GM12875 (cell line): ENCODE results near the gene SSH2.

Experiments
- H3K4me3 ChIP-seq: one replicate; pipeline ENCODE4 v1.5.1; 2011; ENCODE audit warnings: low read depth, low read length, control low read depth
- TF ChIP-seq, protein P1 (sequence below): IDR thresholded peaks from 2 replicates; pipeline ENCODE4 v1.5.1; 2011; ENCODE audit warnings: low read depth, mild to moderate bottlenecking, control low read depth, inconsistent platforms, low read length, moderate library complexity, borderline replicate concordance; ENCODE audit not compliant: insufficient read depth

Gene SSH2

GRCh38 chr17:29749045-29749825 lies 180.8 kb downstream of the SSH2 start:
- H3K4me3 ChIP-seq = no peak overlapping the region
- TF ChIP-seq, protein P1, sequence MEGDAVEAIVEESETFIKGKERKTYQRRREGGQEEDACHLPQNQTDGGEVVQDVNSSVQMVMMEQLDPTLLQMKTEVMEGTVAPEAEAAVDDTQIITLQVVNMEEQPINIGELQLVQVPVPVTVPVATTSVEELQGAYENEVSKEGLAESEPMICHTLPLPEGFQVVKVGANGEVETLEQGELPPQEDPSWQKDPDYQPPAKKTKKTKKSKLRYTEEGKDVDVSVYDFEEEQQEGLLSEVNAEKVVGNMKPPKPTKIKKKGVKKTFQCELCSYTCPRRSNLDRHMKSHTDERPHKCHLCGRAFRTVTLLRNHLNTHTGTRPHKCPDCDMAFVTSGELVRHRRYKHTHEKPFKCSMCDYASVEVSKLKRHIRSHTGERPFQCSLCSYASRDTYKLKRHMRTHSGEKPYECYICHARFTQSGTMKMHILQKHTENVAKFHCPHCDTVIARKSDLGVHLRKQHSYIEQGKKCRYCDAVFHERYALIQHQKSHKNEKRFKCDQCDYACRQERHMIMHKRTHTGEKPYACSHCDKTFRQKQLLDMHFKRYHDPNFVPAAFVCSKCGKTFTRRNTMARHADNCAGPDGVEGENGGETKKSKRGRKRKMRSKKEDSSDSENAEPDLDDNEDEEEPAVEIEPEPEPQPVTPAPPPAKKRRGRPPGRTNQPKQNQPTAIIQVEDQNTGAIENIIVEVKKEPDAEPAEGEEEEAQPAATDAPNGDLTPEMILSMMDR = no peak

DNA sequence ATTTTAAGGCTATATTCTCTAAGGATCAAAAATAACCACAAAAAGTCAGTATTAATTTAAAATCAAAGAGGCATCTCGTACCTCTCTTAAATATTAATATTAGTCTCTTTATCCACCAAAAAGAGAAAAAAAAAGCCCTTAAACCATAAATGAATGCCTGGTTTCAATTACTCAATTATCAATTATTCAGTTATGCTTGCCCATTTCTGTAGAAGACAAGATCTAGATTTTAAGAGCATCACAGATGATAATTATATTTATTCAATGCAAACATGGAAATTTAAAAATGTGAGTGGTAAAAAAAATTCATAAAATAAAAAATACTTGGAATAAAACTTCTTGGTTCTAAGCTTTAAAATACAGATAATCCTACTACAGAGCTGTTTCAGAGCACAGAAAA lies 181.6 kb downstream of the SSH2 start:
- H3K4me3 ChIP-seq = no peak overlapping the region
- TF ChIP-seq, protein P1 = no peak

- TF ChIP-seq, protein P1 = no peak
- H3K4me3 ChIP-seq = no peak overlapping the region
Measured at GRCh38 chr17:29747660-29748059, 182.4 kb downstream of the SSH2 start.

DNA sequence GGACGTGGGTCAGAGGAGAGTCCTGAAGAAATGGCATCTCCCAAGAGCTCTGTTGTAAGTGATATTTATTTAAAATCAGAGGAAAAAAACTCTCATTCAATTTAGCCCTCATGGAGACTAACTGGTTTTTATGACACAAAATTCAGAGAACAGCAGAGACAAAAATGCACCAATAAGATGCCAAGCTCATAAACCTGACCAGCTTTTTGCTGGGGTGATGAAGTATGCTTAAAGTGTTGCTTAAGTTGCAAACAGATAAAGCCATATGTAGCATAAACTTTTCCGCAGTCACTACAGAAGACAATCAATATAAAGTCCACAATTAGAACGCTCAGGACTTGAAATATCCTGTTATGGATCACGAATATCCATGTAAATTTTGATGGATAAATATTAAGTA lies 183.4 kb downstream of the SSH2 start:
- TF ChIP-seq, protein P1 = no peak
- no peak overlapping the region for H3K4me3 ChIP-seq

DNA sequence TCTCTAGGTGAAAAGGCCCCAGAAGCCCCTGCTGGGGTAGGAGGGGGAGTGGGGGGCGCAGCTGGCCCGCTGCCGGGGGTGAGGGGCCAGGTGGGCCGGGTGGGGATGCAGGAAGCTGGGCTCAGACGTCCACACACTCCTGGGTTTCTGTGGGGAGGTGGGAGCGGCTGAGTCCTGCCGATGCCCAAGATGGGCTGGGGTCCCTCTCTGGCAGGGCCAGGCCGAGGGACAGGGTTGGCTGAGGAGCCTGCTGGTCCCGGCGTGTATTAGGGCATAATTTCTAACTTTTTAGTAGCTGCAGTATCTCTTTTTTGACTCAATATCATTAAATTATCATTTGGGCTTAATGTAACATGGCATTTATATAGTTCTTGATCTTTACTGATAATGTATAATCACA lies 185.9 kb downstream of the SSH2 start:
- no peak overlapping the region for H3K4me3 ChIP-seq
- TF ChIP-seq, protein P1 = no peak

DNA sequence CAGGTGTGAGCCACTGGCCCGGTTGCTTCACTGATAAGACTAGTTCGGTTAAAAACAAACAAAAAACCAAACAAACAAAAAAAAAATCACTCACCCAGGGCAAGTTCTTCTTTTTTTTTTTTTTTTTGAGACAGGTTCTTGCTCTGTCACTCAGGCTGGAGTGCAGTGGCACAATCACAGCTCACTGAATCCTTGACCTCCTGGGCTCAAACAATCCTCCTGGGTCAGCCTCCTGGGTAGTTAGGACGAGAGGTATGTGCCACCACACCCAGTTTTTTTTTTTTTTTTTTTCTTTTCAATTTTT lies 187.9 kb downstream of the SSH2 start:
- TF ChIP-seq, protein P1 = no peak
- H3K4me3 ChIP-seq = no peak overlapping the region

- H3K4me3 ChIP-seq = no peak overlapping the region
- TF ChIP-seq, protein P1 = no peak
Measured at GRCh38 chr17:29740017-29740416, 190.0 kb downstream of the SSH2 start.
